ENCODE measurements around the gene COL6A2. TPM values are rescaled to one million over a fixed set of nuclear protein-coding genes. Genes with fewer than 3 reads are reported as not detected.

COL6A2 gene
- total and polyA plus RNA-seq, 2 of the 4 experiments (the other 2 are of a cell fraction) = 208 to 1,065 TPM

DNA sequence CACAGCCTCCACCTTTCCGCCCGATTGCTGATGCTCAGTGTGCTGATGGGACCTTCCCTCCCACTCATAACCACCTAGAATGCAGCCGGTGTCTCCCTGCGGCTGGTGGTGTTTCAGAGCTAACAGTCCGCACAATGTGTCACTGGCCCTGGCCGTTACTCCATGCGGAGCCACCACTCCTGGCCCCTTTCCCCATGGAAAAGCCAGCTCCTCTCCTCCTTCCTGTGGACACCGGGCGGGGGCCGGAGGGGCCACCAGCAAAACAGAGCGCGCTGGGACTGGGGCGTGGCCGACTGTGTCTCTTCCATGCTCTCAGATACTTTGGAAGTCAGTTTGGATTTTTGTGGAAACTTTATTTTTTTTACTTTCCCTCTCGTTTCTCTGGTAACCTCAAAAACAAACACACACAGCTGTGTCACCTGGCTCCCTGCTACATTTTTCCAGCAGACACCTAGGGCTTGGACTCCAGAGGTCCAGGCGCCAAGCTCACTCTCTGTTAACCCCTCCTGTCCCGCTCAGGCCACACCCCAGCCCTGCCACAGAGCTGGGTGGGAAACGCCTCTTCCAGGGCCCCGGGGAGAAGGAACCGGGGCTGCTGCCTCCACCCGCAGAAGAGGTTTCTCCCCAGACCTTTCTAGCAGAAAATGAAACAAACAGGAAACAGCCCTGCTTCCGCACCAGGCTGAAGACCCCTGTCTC is 32.5 kb upstream of the COL6A2 start:
- peak overlapping the region; percentile 94 for H3K56ac ChIP-seq (ENCODE audit: extremely low read depth, insufficient read depth, low read length)
- peak overlapping the region; percentile 89 for H2AFZ ChIP-seq (replicated peaks; ENCODE audit: low read length, poor library complexity)
- H3K14ac ChIP-seq (replicated peaks; ENCODE audit: low read depth, low read length) = peak overlapping the region; percentile 97
- H3K23ac ChIP-seq (ENCODE audit: low read depth, low read length) = peak overlapping the region; percentile 97
- 17% methylated on average over 1 of the region's 22 CpGs; no CpG with 5 or more reads in 1 of the 2 experiments for WGBS, 2 experiments (ENCODE audit: extremely low coverage in 2 of 2, insufficient read length in 1 of 2)
- H3K9me1 ChIP-seq (ENCODE audit: insufficient read depth, low read length) = peaks cover 29% of the 10 kb centered on the region
- peak overlapping the region; percentile 86 for H3K9ac ChIP-seq (ENCODE audit: low read depth, low read length)
- H3K27me3 ChIP-seq (ENCODE audit: control insufficient read depth, insufficient read depth, low read length) = no peaks in the 10 kb centered on the region
- ATAC-seq (ENCODE audit: low read depth) = peak; percentile 59
- H3K9me3 ChIP-seq (ENCODE audit: control insufficient read depth, insufficient read depth, low read length) = peaks cover 6% of the 10 kb centered on the region
- ChIA-PET CTCF (interaction anchor here (1.0 kb wide), 1 partner anchor 14 kb away, joined by 4 read pairs; no protein-coding TSS in a partner anchor), POLR2A (ENCODE audit: unreplicated experiment) (interaction anchor here (0.7 to 1.3 kb wide), 2 partner anchors 9 to 74 kb away, joined by 3 to 7 read pairs; no protein-coding TSS in a partner anchor)
- peak overlapping the region; percentile 95 for H3K4ac ChIP-seq (ENCODE audit: low read depth, low read length)
- in situ Hi-C loops (cut with MboI; ENCODE audit: low sequenced_read_pairs) = no loop called here
- H4K91ac ChIP-seq (ENCODE audit: insufficient read depth, low read depth, low read length) = peak overlapping the region; percentile 85
- H2BK20ac ChIP-seq (ENCODE audit: low read depth, low read length) = peak overlapping the region; percentile 96
- intact Hi-C loops (cut with micrococcal nuclease) = no loop called here
- peak overlapping the region; percentile 75 for H2BK5ac ChIP-seq (ENCODE audit: low read depth, low read length, poor library complexity, severe bottlenecking)
- H3K4me2 ChIP-seq (ENCODE audit: low read depth, low read length) = peak overlapping the region; percentile 54
- dilution Hi-C loops (cut with HindIII; ENCODE audit: low sequenced_read_pairs, unreplicated experiment) = no loop called here
- no TSS peak for BruUV-seq (replicated peaks)
- peaks cover 37% of the 10 kb centered on the region for H3K4me1 ChIP-seq (ENCODE audit: control insufficient read depth, insufficient read depth, low read length)
- DNase-seq = peak; percentile 76
- peak overlapping the region; percentile 93 for H2BK120ac ChIP-seq (ENCODE audit: low read depth, low read length)
- H3K79me1 ChIP-seq (ENCODE audit: low read depth in 1 of 2, low read length in 2 of 2) = peaks cover 3 to 36% of the 10 kb centered on the region in 2 experiments; a peak in 2 of 4 replicates
- peak overlapping the region; percentile 90 for H2AK9ac ChIP-seq (replicated peaks; ENCODE audit: low read depth, low read length, poor library complexity)
- H2BK15ac ChIP-seq (ENCODE audit: low read depth, low read length) = peak overlapping the region; percentile 98; the same call in 2 of the 3 replicates
- peak overlapping the region; percentile 96 to 99 for H4K8ac ChIP-seq (ENCODE audit: low read depth in 2 of 2, low read length in 2 of 2)
- no peaks in the 10 kb centered on the region for H4K20me1 ChIP-seq (ENCODE audit: insufficient read depth, low read length)
- H3K36me3 ChIP-seq (ENCODE audit: control insufficient read depth, insufficient read depth, low read length) = no peaks in the 10 kb centered on the region
- no peak overlapping the region for H3K4me3 ChIP-seq (ENCODE audit: insufficient read depth, low read depth, low read length)
- H2AK5ac ChIP-seq (ENCODE audit: low read depth, low read length) = peak overlapping the region; percentile 100
- H4K5ac ChIP-seq (ENCODE audit: low read depth, low read length) = peak overlapping the region; percentile 89
- peak overlapping the region; percentile 95 for H3K27ac ChIP-seq (ENCODE audit: insufficient read depth, low read length)
- H3K18ac ChIP-seq (ENCODE audit: low read depth, low read length) = peak overlapping the region; percentile 86
- TF ChIP-seq NFE2L2 (IDR thresholded peaks at IDR 0.05; ENCODE audit: low read depth, low read length) (no peak), RCOR1 (IDR thresholded peaks at IDR 0.05; ENCODE audit: insufficient replicate concordance, low read length) (no peak), RFX5 (IDR thresholded peaks at IDR 0.05; ENCODE audit: low read depth, low read length) (no peak), POLR2A (IDR thresholded peaks at IDR 0.05; ENCODE audit: low read depth, low read length) (no peak; the same call in 1 of the 2 replicates), CEBPB (IDR thresholded peaks at IDR 0.05; ENCODE audit: low read depth, low read length) (no peak), MAFK (IDR thresholded peaks at IDR 0.05; ENCODE audit: low read depth, low read length) (no peak), CHD1 (IDR thresholded peaks at IDR 0.05; ENCODE audit: low read depth, low read length) (no peak), SMC3 (IDR thresholded peaks at IDR 0.05; ENCODE audit: low read depth, low read length) (no peak), RAD21 (IDR thresholded peaks at IDR 0.05; ENCODE audit: low read length) (no peak), BHLHE40 (IDR thresholded peaks at IDR 0.05; ENCODE audit: low read depth, low read length) (no peak), MXI1 (IDR thresholded peaks at IDR 0.05; ENCODE audit: borderline replicate concordance, low read depth, low read length) (no peak), FOS (IDR thresholded peaks at IDR 0.05; ENCODE audit: low read depth, low read length) (no peak)
- TF ChIP-seq, protein P1, sequence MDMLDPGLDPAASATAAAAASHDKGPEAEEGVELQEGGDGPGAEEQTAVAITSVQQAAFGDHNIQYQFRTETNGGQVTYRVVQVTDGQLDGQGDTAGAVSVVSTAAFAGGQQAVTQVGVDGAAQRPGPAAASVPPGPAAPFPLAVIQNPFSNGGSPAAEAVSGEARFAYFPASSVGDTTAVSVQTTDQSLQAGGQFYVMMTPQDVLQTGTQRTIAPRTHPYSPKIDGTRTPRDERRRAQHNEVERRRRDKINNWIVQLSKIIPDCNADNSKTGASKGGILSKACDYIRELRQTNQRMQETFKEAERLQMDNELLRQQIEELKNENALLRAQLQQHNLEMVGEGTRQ (IDR thresholded peaks at IDR 0.05; ENCODE audit: low read depth, low read length) = no peak
- TF ChIP-seq, protein P2, sequence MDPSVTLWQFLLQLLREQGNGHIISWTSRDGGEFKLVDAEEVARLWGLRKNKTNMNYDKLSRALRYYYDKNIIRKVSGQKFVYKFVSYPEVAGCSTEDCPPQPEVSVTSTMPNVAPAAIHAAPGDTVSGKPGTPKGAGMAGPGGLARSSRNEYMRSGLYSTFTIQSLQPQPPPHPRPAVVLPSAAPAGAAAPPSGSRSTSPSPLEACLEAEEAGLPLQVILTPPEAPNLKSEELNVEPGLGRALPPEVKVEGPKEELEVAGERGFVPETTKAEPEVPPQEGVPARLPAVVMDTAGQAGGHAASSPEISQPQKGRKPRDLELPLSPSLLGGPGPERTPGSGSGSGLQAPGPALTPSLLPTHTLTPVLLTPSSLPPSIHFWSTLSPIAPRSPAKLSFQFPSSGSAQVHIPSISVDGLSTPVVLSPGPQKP (IDR thresholded peaks at IDR 0.05; ENCODE audit: borderline replicate concordance, low read depth, low read length) = no peak
- TF ChIP-seq, protein P3, sequence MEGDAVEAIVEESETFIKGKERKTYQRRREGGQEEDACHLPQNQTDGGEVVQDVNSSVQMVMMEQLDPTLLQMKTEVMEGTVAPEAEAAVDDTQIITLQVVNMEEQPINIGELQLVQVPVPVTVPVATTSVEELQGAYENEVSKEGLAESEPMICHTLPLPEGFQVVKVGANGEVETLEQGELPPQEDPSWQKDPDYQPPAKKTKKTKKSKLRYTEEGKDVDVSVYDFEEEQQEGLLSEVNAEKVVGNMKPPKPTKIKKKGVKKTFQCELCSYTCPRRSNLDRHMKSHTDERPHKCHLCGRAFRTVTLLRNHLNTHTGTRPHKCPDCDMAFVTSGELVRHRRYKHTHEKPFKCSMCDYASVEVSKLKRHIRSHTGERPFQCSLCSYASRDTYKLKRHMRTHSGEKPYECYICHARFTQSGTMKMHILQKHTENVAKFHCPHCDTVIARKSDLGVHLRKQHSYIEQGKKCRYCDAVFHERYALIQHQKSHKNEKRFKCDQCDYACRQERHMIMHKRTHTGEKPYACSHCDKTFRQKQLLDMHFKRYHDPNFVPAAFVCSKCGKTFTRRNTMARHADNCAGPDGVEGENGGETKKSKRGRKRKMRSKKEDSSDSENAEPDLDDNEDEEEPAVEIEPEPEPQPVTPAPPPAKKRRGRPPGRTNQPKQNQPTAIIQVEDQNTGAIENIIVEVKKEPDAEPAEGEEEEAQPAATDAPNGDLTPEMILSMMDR (conservative IDR thresholded peaks at IDR 0.05; ENCODE audit: low read depth, low read length) = no peak
